Skeletal muscle satellite cell (primary cell): Measurements from ENCODE around the gene TBXA2R.
"Not testable (repeated sequence)": the region's sequence is repeated elsewhere in the genome, so short reads cannot be mapped to it uniquely, and the experiment has no call there.

ENCODE experiments used
- H3K27me3 ChIP-seq: 2 replicates; pipeline ENCODE4 v1.7.0; 2013; ENCODE audit warnings: low read length; ENCODE audit not compliant: control insufficient read depth, insufficient read depth
- H3K36me3 ChIP-seq: 2 replicates; pipeline ENCODE4 v1.7.0; 2013; ENCODE audit warnings: mild to moderate bottlenecking, control low read depth, low read length; ENCODE audit not compliant: insufficient read depth
- H3K4me1 ChIP-seq: 2 replicates; pipeline ENCODE4 v1.7.0; 2013; ENCODE audit warnings: low read length; ENCODE audit not compliant: control insufficient read depth, insufficient read depth
- H3K4me2 ChIP-seq: 2 replicates; pipeline ENCODE4 v1.7.0; 2013; ENCODE audit warnings: mild to moderate bottlenecking, low read length
- H3K4me3 ChIP-seq: 2 replicates; pipeline ENCODE4 v1.7.0; 2013; ENCODE audit warnings: low read length
- H3K9ac ChIP-seq: 2 replicates; pipeline ENCODE4 v1.7.0; 2013; ENCODE audit warnings: mild to moderate bottlenecking, low read depth, low read length, moderate library complexity
- H3K9me3 ChIP-seq: replicated peaks from 2 replicates; pipeline ENCODE4 v1.7.0; 2013; ENCODE audit warnings: mild to moderate bottlenecking, control low read depth, low read length

The TBXA2R gene

DNA sequence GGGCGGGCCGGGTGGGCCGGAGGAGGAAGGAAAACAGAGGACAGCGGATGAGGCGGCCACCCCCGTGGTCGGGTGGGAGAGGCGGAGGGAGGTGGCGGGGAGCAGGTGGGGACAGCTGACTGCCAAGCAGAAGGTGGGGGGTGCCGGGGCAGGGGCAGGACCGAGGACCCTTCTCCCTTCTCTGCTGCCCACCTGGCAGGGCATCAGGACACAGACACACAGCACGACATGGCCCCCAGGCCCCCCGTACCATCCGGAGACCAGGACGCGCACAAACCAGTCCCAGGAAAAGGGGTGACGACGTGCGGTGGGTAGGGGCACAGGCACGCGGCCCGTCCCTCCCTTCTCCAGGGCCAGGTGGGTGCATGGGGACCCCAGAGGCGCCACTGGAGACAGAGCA lies 30.9 kb upstream of the TBXA2R start:
- no peak overlapping the region for H3K9ac ChIP-seq

DNA sequence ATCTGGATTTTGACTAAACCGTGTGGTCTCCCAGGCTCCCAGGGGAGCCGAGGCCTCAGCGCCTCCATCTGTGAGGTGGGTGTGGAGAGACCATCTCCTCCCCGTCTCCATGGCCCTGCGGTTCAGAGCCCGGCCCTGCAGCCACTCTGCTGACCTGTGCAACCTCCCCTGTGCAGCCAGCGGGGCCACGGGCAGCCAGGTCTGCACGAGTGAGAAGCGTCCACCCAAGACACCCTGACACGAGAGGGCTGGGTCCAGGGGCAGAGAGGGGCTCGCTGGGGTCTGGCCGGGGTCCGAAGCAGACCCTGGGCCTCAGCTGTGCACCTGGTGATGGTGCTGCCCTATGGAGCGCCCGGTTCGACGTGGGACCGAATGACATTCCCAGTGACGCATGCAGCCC lies 30.3 kb upstream of the TBXA2R start:
- Histone ChIP-seq H3K9me3 (no peaks in the 10 kb centered on the region), H3K4me2 (no peak overlapping the region), H3K36me3 (peaks cover 42% of the 10 kb centered on the region), H3K9ac (no peak overlapping the region), H3K4me3 (no peak overlapping the region), H3K4me1 (no peaks in the 10 kb centered on the region), H3K27me3 (no peaks in the 10 kb centered on the region)

More for the DNA sequence above, 30.9 kb upstream of the TBXA2R start:
- Histone ChIP-seq H3K4me2 (no peak overlapping the region), H3K36me3 (peaks cover 38% of the 10 kb centered on the region), H3K9me3 (no peaks in the 10 kb centered on the region), H3K27me3 (no peaks in the 10 kb centered on the region), H3K4me1 (no peaks in the 10 kb centered on the region), H3K4me3 (no peak overlapping the region)

DNA sequence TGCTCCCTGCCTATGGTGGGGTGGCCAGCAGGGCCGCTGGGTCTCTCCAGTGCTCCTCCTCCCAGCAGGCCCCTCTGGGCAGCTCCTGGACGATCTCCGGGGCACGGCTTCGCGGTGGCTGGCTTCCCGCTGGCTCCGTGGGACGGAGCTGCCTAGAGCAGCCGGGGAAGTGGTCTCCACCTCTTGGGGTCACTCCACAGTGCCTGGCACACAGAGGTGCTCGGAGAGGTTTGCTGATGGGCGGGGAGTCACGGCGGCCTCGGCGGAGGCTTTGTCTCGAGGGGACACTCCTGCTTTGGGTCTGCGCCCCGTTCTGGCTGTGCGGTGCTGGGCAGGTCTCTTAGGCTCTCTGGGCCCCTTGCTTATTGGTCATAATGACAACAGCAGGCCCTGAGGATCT lies 29.8 kb upstream of the TBXA2R start:
- Histone ChIP-seq H3K4me3 (no peak overlapping the region), H3K4me2 (no peak overlapping the region), H3K9me3 (no peaks in the 10 kb centered on the region), H3K9ac (no peak overlapping the region), H3K27me3 (no peaks in the 10 kb centered on the region), H3K36me3 (peaks cover 42% of the 10 kb centered on the region), H3K4me1 (no peaks in the 10 kb centered on the region)

DNA sequence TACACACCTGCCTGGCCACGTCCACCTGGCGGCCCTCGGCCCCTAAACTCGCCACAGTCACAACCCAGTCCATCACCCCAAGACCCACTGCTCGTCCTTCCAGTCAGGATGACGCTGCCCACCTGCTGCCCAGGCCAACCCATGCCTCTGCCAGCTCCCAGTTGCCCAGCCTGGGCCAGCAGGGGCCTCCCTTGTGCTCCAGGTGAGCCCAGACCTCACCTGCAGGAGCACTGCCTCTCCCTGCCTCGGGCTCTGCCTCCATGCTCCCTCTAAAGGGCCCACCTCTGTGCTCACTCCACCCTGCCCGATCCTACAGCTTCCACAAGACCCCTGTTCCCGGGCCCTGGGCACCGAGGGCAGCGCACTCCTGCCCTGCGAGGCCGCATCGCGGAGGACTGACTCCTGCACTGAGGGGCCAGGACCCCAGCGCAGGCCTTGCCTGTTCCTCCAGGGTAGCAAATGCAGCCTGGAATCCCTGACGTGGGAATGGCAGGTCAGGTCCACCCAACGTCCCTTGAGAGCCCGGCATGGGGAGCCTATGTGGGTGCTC lies 27.9 kb upstream of the TBXA2R start:
- Histone ChIP-seq H3K4me3 (no peak overlapping the region), H3K4me2 (no peak overlapping the region), H3K9ac (no peak overlapping the region), H3K36me3 (peaks cover 40% of the 10 kb centered on the region), H3K27me3 (no peaks in the 10 kb centered on the region), H3K4me1 (no peaks in the 10 kb centered on the region), H3K9me3 (no peaks in the 10 kb centered on the region)

DNA sequence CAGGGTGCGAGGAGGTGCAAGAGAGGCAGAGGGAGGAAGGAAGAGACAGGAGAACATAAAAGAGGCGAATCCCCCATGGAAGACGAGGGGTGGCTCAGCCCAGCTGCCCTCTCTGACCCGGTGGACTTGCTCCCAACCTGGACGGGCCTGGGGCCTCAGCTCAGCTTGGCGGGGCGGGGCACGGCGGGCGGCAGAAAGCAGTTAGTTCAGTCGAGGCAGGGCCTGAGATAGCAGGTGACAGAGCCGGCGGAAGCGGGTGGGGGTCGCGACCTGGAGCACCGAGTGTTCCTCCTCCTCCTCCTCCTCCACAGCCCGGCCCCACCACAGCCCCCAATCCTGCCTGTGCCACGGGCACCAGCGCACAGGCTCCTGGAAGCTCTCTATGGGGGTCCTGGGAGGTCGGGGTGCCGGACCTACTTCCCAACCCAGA lies 26.9 kb upstream of the TBXA2R start:
- H3K4me1 ChIP-seq: no peaks in the 10 kb centered on the region
- no peaks in the 10 kb centered on the region for H3K27me3 ChIP-seq
- no peak overlapping the region for H3K9ac ChIP-seq
- no peak overlapping the region for H3K4me2 ChIP-seq
- no peaks in the 10 kb centered on the region for H3K9me3 ChIP-seq
- no peak overlapping the region for H3K4me3 ChIP-seq
- peaks cover 30% of the 10 kb centered on the region for H3K36me3 ChIP-seq

DNA sequence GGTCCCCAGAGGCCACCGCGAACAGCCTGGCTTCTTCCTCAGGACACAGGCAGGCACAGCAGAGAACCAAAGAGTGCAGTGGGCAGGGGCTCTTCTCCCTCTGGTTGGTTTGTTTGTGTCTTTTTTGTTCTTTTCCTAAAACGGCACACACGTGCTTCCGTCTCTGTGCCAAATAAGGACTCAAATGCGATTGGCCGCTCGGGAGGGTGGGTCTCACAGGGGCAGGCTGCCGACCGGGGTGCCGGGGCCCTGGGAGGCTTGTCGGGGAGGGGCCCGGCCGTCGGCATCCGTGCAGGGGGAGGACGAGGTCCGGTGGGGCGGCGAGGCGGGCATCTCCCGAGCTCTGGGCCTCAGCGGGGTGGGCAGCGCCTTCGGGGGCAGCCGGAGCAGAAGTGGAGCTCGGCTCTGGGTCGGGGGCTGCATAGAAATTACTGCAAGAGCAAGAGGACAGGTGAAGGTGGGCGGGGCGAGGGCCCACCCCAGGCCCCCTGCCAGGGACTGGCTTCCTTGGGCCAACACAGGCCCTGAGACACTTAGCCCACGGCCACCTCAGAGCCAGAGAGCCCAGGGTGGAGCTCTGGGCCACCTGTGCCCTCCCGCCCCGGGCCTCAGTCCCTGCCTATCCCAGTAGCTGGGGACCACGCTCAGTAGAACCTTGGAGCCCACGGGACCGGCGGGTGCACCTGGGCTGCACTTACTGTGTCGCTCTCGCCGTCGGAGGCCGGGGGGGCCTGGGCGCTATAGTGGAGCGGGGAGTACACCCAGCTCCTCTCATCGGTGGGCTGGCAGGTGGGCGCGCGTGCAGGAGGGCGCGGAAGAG lies 26.3 kb upstream of the TBXA2R start:
- no peaks in the 10 kb centered on the region for H3K4me1 ChIP-seq
- no peaks in the 10 kb centered on the region for H3K27me3 ChIP-seq
- no peak overlapping the region for H3K9ac ChIP-seq
- no peaks in the 10 kb centered on the region for H3K9me3 ChIP-seq
- H3K4me3 ChIP-seq: no peak overlapping the region
- peaks cover 24% of the 10 kb centered on the region for H3K36me3 ChIP-seq
- H3K4me2 ChIP-seq: no peak overlapping the region

DNA sequence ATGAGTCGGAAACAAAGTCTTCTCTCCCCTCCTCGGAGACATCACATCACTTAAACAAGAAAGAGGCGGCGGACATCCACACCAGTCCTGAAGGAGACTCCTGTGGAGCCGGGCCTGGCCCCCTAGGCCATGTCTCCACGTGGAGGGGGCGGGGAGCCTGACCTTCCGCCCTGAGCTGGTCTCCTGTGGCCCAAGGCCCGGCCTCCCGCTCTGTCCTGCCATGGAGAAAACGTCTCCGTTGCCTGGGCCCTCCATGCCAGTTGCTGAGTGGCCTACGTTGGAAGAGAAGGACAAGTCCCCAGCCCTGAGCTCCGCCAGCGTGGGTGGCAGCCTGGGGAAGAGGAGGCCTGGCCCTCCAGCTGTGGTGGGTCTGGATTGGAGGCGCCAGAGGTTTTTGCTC lies 25.4 kb upstream of the TBXA2R start:
- Histone ChIP-seq H3K9ac (no peak overlapping the region), H3K4me3 (no peak overlapping the region), H3K4me2 (no peak overlapping the region), H3K4me1 (no peaks in the 10 kb centered on the region), H3K9me3 (no peaks in the 10 kb centered on the region), H3K36me3 (peaks cover 23% of the 10 kb centered on the region), H3K27me3 (no peaks in the 10 kb centered on the region)

DNA sequence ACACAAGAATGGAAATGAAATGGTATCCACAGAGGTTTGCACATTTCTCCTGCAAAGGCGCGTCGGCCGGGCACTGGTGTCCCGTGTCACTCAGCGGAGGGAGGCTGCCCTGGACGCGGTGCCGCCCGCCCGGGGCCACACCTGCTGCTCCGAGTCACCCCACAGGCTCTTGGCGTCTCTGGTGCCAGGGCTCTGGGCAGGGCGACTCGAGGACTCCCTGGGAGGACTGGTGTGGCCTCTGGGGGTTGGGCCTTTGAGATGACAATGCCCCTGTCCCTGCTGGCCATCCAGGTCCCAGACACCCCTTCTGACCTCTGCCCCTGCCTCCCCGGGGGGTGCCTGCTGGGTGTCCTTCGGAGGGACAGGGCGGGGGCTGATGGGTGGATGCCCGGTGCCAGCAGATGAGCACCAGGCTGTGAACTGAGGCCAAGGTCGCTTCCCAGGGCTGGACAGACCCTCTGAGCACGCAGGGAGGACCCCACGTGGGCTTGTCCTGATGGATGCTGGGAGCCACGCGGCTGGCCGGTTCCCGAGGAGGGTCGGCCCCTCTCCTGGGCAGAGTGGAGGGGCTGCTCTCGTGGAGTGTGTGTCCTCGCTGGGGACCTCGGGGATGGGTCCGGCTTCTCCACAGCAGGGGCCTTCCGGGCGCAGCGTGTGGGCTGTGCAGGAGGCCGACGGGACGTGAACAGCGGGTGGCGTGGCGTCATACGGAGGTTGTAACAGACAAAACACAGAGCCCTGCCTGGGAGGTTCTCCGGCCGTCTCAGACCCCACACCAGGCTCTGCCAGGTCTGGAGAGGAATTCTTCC lies 24.6 kb upstream of the TBXA2R start:
- Histone ChIP-seq H3K9me3 (no peaks in the 10 kb centered on the region), H3K27me3 (no peaks in the 10 kb centered on the region), H3K4me3 (no peak overlapping the region), H3K4me2 (no peak overlapping the region), H3K4me1 (no peaks in the 10 kb centered on the region), H3K9ac (no peak overlapping the region), H3K36me3 (peaks cover 17% of the 10 kb centered on the region)

DNA sequence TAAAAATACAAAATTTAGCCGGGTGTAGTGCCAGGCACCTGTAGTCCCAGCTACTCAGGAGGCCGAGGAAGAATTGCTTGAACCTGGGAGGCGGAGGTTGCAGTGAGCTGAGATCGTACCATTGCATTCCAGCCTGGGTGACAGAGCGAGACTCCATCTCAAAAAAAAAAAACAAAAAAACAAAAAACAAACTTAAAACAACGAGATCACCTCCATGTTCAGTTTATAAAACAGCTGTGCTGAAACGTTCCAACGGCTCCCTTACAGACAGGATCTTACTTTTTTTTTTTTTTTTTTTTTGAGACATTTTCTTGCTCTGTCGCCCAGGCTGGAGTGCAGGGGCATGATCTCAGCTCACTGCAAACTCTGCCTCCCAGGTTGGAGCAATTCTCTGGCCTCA lies 22.1 kb upstream of the TBXA2R start:
- H3K4me1 ChIP-seq, H3K27me3 ChIP-seq, H3K9ac ChIP-seq, H3K4me2 ChIP-seq, H3K9me3 ChIP-seq, H3K4me3 ChIP-seq: not testable (repeated sequence)
- peaks cover 14% of the 10 kb centered on the region for H3K36me3 ChIP-seq

DNA sequence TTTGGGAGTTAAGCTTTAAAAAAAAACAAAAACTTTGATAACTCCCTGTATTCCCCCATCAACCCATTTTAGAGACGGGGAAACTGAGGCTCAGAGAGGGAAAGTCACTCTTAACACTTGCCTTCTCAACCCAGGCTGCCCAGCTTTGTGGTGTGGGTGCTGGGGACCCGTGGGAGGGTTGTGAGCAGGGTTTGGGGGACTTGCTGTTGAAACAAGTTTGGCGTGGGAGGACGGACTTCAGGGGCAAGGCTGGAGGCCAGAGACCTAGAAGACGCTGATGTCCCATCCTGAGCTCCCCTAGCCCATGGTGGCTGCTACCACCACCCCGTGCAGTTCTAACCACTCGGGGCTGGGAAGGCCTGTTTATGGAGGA lies 20.7 kb upstream of the TBXA2R start:
- Histone ChIP-seq H3K4me3 (peak overlapping the region; percentile 43), H3K9ac (peak overlapping the region; percentile 90), H3K4me2 (peak overlapping the region; percentile 85), H3K36me3 (peaks cover 14% of the 10 kb centered on the region), H3K9me3 (no peaks in the 10 kb centered on the region), H3K27me3 (no peaks in the 10 kb centered on the region), H3K4me1 (peaks cover 9% of the 10 kb centered on the region)

DNA sequence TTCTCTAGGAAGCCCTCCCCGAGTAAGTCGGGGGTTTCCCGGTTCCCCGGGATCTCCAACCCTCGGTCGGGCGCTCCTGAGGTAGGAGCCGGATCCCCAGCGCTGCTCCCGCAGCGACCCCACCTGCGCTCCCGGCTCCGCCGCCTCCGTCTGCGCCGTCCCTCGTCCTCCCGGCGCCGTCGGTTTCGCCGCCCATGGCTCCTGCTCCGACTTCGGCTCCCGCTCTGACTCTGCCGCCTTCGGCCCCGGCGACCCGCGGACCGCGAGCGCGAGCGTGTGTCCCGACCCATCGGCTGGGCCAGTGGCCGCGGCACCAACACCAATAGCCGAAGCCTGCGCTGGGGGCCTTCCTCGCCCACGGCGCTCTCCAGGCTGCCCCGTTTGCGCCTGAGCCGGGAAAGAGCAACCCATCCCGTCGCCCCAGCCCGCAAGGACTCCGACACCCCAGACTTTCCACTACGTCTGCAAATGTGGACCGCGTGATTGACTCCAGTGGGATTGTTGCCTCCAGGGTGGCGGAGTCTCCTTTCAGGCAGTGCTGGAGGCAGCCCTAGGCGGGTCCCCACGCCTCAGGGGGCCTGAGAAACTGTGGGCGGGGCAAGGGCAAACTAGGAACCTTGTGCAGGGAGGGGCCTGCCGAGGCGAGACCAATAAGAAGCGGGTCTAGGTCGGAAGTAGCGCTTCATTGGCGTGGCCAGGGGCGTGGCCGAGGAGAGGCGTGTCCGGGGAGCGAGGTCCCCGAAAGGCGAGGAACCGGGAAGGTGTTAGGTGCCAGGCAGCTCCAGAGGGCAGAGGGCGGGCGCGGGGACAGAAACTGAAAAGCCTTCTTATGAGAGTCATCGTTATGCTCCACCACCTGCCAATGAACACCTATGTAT lies 20.0 kb upstream of the TBXA2R start, which contains the start of gene CACTIN:
Gene CACTIN, minus strand, starts transcription at position 318 of the 878 bp plus-strand sequence. Its CDS starts 28 bp downstream, at position 290.
- Histone ChIP-seq H3K9me3 (no peaks in the 10 kb centered on the region), H3K4me2 (peak within 1 kb of the TSS; percentile 85), H3K36me3 (peaks cover 7% of the 10 kb centered on the region), H3K4me3 (peak within 1 kb of the TSS; percentile 83), H3K27me3 (no peaks in the 10 kb centered on the region), H3K9ac (peak within 1 kb of the TSS; percentile 90), H3K4me1 (peaks cover 9% of the 10 kb centered on the region)
